GM13976 (cell line): ENCODE measurements around the gene TRMT13.
"Not testable (repeated sequence)": the region's sequence is repeated elsewhere in the genome, so short reads cannot be mapped to it uniquely, and the experiment has no call there.

Experiments used
- DNase-seq: peaks from one replicate; pipeline ENCODE4 v3.0.0; 2012; ENCODE audit warnings: low spot score
- in situ Hi-C: fragments of 300-500 bp; cut with MboI; formaldehyde crosslinking; loops from one replicate; pipeline ENCODE4 v1.12.0; 2022; ENCODE audit warnings: low sequenced_read_pairs, mixed read lengths, inconsistent platforms; ENCODE audit not compliant: unreplicated experiment
- TF ChIP-seq, protein P1 (sequence below): IDR thresholded peaks from 2 replicates; pipeline ENCODE4 v1.5.1; 2012; ENCODE audit warnings: borderline replicate concordance, mild to moderate bottlenecking; ENCODE audit not compliant: insufficient read depth; ENCODE audit errors: extremely low read depth, missing control alignments, control extremely low read depth

TRMT13 gene

DNA sequence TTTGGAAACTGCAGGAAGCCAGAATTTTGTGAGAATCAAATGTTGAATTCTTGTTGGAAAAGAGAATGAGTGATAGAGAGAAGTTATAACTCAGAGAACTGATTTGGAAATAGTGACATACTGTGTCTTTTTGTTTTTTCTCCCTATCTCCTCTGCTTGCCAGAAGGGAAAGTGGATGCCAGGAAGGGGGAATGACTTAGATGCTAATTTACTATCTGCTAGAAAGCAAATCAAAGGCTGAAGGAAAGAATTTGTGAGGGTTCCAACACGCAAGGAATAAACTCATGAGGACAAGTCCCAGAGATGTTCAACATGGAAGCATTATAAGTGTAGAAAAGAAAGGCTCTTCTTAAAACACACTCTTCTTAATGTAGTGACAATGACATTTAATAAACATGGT, 65.6 kb downstream of the TRMT13 start:
- in situ Hi-C loops = no loop called here
- DNase-seq = no peak
- TF ChIP-seq, protein P1, sequence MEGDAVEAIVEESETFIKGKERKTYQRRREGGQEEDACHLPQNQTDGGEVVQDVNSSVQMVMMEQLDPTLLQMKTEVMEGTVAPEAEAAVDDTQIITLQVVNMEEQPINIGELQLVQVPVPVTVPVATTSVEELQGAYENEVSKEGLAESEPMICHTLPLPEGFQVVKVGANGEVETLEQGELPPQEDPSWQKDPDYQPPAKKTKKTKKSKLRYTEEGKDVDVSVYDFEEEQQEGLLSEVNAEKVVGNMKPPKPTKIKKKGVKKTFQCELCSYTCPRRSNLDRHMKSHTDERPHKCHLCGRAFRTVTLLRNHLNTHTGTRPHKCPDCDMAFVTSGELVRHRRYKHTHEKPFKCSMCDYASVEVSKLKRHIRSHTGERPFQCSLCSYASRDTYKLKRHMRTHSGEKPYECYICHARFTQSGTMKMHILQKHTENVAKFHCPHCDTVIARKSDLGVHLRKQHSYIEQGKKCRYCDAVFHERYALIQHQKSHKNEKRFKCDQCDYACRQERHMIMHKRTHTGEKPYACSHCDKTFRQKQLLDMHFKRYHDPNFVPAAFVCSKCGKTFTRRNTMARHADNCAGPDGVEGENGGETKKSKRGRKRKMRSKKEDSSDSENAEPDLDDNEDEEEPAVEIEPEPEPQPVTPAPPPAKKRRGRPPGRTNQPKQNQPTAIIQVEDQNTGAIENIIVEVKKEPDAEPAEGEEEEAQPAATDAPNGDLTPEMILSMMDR = no peak

DNA sequence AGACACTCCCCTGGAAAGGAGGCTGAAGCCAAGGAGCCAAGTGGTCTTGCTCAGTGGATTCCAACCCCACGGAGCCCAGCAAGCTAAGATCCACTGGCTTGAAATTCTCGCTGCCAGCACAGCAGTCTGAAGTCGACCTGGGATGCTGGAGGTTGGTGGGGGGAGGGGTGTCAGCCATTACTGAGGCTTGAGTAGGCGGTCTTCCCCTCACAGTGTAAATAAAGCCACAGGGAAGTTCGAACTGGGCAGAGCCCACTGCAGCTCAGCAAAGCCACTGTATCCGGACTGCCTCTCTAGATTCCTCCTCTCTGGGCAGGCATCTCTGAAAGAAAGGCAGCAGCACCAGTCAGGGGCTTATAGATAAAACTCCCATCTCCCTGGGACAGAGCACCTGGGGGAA, 67.1 kb downstream of the TRMT13 start:
- in situ Hi-C loops = not testable (repeated sequence)

More for the DNA sequence above, 67.1 kb downstream of the TRMT13 start:
- DNase-seq = not testable (repeated sequence)
